ENCODE measurements around the gene SLC35F3.

SLC35F3 gene

DNA sequence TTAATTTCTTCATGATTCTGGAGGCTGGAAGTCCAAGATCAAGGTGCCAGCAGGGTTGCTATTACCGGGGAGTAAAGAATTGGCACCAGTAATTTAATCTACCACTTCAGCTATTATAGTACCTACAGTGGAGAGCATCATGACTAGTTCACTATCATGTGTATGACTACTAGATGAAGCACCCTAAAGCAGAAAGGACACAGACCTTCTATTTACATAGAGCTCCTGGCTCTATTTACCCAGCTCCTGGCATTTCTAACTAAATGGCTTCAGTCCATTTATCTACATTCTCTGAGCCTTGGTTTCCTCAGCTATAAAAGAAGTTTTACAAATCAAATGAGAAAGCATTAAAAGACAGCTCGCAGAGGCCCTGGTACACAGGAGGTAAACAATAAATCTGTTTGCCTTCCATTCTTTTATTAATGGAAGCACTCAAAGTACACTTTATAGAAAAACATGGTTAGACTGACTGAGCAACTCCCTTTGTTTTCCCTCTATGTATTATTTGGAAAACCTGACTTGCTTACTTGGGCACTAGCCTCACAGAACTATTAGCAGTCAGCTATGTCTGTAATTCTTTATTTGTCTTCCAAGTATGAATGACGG, 203.0 kb downstream of the SLC35F3 start:
- Histone ChIP-seq H3K27me3 (ENCODE audit: low read length) (no peaks in the 10 kb centered on the region), H3K4me2 (ENCODE audit: low read depth, low read length, poor library complexity, severe bottlenecking) (no peak overlapping the region), H3F3A (ENCODE audit: insufficient read depth) (no peaks in the 10 kb centered on the region), H3K36me3 (ENCODE audit: low read length) (no peaks in the 10 kb centered on the region), H3K9ac (ENCODE audit: low read length) (no peak overlapping the region), H3K9me2 (replicated peaks; ENCODE audit: insufficient read depth, low read length) (no peaks in the 10 kb centered on the region), H3K9me3 (ENCODE audit: insufficient read depth, low read length) (no peaks in the 10 kb centered on the region), H3K27ac (ENCODE audit: low read depth, low read length) (no peak overlapping the region), H3K4me3 (ENCODE audit: insufficient read depth, low read length, poor library complexity, severe bottlenecking) (no peak overlapping the region), H2AFZ (ENCODE audit: low read depth, low read length, severe bottlenecking) (no peak overlapping the region), H3K79me2 (ENCODE audit: insufficient read depth, low read length) (no peaks in the 10 kb centered on the region), H4K20me1 (ENCODE audit: low read depth, low read length) (no peaks in the 10 kb centered on the region)
- no peak for TF ChIP-seq EZH2phosphoT487 (conservative IDR thresholded peaks at IDR 0.05; ENCODE audit: low read length)
- TF ChIP-seq, protein P1, sequence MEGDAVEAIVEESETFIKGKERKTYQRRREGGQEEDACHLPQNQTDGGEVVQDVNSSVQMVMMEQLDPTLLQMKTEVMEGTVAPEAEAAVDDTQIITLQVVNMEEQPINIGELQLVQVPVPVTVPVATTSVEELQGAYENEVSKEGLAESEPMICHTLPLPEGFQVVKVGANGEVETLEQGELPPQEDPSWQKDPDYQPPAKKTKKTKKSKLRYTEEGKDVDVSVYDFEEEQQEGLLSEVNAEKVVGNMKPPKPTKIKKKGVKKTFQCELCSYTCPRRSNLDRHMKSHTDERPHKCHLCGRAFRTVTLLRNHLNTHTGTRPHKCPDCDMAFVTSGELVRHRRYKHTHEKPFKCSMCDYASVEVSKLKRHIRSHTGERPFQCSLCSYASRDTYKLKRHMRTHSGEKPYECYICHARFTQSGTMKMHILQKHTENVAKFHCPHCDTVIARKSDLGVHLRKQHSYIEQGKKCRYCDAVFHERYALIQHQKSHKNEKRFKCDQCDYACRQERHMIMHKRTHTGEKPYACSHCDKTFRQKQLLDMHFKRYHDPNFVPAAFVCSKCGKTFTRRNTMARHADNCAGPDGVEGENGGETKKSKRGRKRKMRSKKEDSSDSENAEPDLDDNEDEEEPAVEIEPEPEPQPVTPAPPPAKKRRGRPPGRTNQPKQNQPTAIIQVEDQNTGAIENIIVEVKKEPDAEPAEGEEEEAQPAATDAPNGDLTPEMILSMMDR (IDR thresholded peaks at IDR 0.05; ENCODE audit: insufficient read depth, low read length, poor library complexity, severe bottlenecking): no peak

DNA sequence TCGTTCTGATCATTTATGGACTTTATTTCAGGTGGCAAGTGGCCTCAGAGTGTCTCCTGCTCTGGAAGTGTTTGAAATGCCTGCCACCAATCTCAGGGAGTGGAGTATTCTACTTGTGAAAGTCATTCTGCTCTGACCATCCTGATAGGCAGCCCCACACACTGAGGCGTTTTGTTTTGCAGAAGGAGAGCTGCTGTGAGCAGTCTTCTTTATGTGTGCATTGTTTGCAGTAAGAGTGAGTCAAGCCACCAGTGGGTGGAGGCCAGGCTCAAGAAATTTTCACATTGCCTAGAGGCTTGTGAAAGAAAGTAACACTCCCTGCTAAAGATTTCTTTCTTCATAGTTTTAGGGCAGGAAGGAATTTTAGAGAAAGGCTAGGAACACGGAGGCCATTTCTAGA, 204.4 kb downstream of the SLC35F3 start:
- no peak for TF ChIP-seq EZH2phosphoT487 (conservative IDR thresholded peaks at IDR 0.05; ENCODE audit: low read length)
- TF ChIP-seq, protein P1 (IDR thresholded peaks at IDR 0.05; ENCODE audit: insufficient read depth, low read length, poor library complexity, severe bottlenecking): no peak
- Histone ChIP-seq H3K4me3 (ENCODE audit: insufficient read depth, low read length, poor library complexity, severe bottlenecking) (no peak overlapping the region), H2AFZ (ENCODE audit: low read depth, low read length, severe bottlenecking) (no peak overlapping the region), H3K9me3 (ENCODE audit: insufficient read depth, low read length) (no peaks in the 10 kb centered on the region), H3K79me2 (ENCODE audit: insufficient read depth, low read length) (no peaks in the 10 kb centered on the region), H3K9me2 (replicated peaks; ENCODE audit: insufficient read depth, low read length) (no peaks in the 10 kb centered on the region), H4K20me1 (ENCODE audit: low read depth, low read length) (no peaks in the 10 kb centered on the region), H3F3A (ENCODE audit: insufficient read depth) (no peaks in the 10 kb centered on the region), H3K27me3 (ENCODE audit: low read length) (no peaks in the 10 kb centered on the region), H3K4me2 (ENCODE audit: low read depth, low read length, poor library complexity, severe bottlenecking) (no peak overlapping the region), H3K9ac (ENCODE audit: low read length) (no peak overlapping the region), H3K36me3 (ENCODE audit: low read length) (no peaks in the 10 kb centered on the region), H3K27ac (ENCODE audit: low read depth, low read length) (no peak overlapping the region)

DNA sequence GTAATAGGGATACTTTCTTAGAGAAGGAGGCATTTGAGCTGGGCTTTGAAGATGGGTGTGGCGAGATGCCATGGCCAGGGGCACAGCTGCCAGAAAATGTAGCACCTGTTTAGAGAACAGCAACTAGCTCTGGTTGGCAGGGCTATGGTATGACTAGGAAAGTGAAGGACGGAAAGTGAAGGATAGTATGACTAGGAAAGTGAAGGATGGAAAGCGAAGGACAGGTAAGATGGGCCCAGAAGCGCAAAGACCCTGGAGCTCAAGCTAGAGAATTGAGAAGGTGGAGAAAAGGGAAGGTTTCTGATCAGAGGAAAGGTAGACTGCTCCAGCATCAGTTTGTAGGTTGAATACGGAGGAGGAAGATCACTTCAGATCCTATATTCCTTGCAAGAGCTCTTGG, 205.4 kb downstream of the SLC35F3 start:
- H2AFZ ChIP-seq (ENCODE audit: low read depth, low read length, severe bottlenecking): no peak overlapping the region
- H3K9me2 ChIP-seq (replicated peaks; ENCODE audit: insufficient read depth, low read length): no peaks in the 10 kb centered on the region
- H3K9me3 ChIP-seq (ENCODE audit: insufficient read depth, low read length): no peaks in the 10 kb centered on the region
- no peak overlapping the region for H3K27ac ChIP-seq (ENCODE audit: low read depth, low read length)
- H3K27me3 ChIP-seq (ENCODE audit: low read length): no peaks in the 10 kb centered on the region
- H3K79me2 ChIP-seq (ENCODE audit: insufficient read depth, low read length): no peaks in the 10 kb centered on the region
- H3F3A ChIP-seq (ENCODE audit: insufficient read depth): no peaks in the 10 kb centered on the region
- no peak overlapping the region for H3K4me2 ChIP-seq (ENCODE audit: low read depth, low read length, poor library complexity, severe bottlenecking)
- H3K4me3 ChIP-seq (ENCODE audit: insufficient read depth, low read length, poor library complexity, severe bottlenecking): no peak overlapping the region
- H4K20me1 ChIP-seq (ENCODE audit: low read depth, low read length): no peaks in the 10 kb centered on the region
- no peak for TF ChIP-seq EZH2phosphoT487 (conservative IDR thresholded peaks at IDR 0.05; ENCODE audit: low read length)
- TF ChIP-seq, protein P1 (IDR thresholded peaks at IDR 0.05; ENCODE audit: insufficient read depth, low read length, poor library complexity, severe bottlenecking): no peak
- no peak overlapping the region for H3K9ac ChIP-seq (ENCODE audit: low read length)
- no peaks in the 10 kb centered on the region for H3K36me3 ChIP-seq (ENCODE audit: low read length)
